Stimulated activated CD8-positive, alpha-beta memory T cell treated with anti-CD3 and anti-CD28 coated beads, Interleukin-4, amount 100 ng/mL, for 1 hour (primary cell): ENCODE measurements around the gene GCNA.

Source experiments
- DNase-seq, 2 donors: peaks; one replicate each; pipeline ENCODE4 v3.0.0-alpha.2; 2020; ENCODE audit warnings: low read depth in 2 of 2, low spot score in 1 of 2

The GCNA gene, protein sequence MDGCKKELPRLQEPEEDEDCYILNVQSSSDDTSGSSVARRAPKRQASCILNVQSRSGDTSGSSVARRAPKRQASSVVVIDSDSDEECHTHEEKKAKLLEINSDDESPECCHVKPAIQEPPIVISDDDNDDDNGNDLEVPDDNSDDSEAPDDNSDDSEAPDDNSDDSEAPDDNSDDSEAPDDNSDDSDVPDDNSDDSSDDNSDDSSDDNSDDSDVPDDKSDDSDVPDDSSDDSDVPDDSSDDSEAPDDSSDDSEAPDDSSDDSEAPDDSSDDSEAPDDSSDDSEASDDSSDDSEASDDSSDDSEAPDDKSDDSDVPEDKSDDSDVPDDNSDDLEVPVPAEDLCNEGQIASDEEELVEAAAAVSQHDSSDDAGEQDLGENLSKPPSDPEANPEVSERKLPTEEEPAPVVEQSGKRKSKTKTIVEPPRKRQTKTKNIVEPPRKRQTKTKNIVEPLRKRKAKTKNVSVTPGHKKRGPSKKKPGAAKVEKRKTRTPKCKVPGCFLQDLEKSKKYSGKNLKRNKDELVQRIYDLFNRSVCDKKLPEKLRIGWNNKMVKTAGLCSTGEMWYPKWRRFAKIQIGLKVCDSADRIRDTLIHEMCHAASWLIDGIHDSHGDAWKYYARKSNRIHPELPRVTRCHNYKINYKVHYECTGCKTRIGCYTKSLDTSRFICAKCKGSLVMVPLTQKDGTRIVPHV

DNA sequence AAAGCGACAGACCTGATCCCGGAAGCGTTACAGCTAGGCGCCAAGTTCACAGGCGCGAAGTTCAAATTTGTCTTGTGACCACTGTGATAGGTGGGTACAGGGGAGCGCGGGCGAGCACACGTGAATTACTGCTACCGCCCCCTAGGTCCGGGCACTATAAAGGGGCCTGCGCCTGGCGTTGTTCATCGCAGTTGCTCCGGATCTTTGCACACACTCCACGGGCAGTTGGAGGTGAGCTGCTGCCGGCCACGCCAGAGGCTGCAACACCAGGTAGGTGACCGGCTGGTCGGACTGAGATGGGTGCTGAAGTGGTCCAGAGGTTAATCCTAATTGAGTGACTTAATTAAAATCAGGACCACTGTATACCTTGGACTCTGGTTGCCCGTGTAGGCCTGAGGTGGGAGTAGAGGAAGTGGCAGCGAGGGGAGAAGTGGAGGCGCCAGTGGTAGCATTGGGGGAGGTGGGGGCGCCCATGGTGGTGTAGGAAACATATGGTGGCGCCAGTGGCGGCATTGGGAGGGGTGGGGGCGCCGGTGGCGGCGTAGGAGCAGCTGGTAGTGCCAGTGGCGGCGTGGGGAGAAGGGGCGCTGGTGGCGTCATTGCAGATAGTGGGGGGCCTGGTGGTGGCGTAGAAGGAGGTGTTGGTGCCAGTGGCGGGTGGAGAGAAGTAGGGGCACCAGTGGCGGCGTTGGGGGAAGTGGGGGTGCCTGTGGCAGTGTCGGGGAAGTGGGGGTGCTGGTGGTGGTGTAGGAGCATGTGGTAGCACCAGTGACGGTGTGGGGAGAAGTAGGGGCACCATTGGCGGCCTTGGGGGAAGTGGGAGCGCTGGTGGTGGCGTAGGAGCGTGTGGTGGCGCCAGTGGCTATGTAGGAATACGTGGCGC lies at the start of gene GCNA:
Gene GCNA (plus strand): TSS at position 185 of the 883 bp plus-strand sequence. CDS start 2,385 bp downstream, outside the sequence.
- DNase-seq, result no peak

DNA sequence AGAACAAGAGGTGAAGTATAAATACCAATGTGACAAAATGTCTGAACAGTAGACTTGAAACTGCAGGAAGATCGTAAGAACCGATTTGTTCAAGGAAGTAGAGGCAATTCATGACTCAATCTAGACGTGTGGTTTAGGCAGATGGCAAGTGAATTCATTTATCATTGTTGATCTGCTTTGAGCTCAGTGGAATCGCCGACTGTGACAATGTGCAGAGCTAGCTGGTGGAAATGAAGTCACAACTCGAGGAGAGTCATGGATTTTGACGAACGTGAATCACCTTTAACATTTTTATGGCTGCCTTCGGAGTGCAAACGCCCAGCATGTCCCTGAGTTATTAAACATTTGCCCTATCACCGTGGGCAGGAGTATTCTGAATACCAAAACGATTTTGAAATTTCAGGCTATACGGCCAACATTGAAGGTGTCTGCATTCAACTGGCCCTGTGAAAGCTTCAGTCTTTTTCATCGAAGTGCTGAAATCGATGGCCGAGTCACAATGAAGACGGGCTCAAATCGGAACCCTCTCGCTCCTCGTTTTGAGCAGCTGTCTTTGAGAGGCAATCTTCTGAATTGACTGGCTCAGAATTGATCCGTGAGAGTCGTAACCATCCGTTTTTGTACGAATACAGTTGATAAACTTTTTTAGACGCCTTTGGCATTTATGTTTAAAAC lies 46.0 kb upstream of the GCNA start:
- peak in 1 of 2 donors; percentile 25 for DNase-seq

DNA sequence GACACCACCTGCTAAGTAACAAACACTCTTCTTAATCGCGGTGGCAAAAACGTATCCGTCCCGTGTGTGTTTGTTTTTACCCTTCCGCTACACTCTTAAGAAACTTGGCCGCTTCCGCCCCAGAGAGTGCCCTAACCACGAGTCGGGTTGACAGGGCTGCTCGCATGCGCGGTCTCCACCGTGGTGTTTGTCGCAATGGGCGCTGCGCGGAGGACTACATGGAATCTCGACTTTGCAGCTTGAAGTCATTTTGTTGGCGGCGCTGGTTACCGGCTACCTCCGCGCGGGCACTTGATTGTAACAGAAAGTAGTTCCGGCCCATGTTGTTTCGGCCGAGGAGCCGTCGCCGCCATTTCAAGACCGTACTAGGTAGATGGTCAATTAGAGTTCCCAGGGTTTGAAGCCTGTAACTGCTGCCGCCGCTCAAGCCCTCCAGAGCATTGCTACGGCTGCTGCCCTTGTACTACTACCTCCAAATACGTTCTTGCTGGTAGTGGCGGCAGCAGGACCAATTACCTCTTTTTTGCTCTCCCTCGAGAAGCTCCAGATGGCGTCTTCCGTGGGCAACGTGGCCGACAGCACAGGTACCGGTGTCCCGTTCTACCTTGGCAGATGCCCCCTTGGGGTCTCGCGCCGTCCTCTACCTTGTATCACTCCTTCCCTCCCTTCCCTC lies 45.3 kb upstream of the GCNA start, which contains the start of gene OGT:
Gene OGT (plus strand): TSS at position 352 of the 673 bp plus-strand sequence. CDS start 196 bp downstream, at position 548.
- peak; percentile 77 to 87 for DNase-seq

DNA sequence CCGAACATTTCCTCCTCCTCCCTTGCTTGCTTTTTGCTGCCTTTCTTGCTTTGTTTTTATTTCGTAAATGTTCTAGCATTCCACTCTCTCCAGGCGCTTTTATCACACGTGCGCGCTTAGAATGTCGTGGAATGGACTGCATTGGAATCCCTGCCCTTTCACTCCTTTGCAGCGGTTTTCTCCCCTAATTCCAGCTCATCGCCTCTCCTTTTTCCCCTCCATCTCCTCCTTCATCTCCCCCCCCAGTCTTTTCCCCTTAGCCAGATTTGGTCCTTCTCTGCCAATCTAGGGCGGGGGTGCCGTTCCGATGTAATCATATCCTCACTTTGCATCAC lies 44.8 kb upstream of the GCNA start:
- DNase-seq, result no peak

DNA sequence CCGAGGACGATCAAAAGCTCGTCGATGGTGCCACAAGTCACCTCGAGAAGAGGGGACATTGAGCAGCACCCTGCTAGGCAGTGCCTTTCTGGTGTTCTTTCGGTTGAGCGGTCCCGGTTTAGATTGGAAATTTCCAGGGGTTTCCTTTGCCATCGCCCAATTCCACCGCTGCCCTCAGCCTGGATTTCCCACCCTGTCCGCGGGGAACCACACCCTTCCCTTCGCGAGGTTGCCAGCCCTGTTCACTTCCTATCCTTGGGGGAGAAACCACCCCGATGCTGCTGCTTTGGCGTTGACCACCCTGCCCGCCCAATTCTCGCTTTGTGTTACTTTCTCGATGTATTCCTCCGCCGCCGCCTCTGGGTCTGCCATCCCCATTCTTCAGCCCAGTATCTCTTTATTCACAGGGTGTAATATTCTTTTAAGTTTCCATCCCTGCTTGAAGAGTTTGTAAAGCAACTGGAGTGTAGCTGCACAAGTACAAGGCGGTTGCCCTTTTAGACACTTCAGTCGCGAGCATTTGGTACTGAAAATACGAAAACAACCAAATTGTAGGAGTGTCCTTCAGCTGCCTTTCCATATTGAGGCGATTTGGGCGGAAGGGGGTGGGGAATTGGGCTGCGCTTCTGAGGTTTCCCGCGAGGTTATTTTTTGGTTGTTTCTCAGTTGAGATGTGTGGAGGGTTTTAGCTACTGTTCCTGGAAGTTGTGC lies 44.2 kb upstream of the GCNA start:
- no peak for DNase-seq

DNA sequence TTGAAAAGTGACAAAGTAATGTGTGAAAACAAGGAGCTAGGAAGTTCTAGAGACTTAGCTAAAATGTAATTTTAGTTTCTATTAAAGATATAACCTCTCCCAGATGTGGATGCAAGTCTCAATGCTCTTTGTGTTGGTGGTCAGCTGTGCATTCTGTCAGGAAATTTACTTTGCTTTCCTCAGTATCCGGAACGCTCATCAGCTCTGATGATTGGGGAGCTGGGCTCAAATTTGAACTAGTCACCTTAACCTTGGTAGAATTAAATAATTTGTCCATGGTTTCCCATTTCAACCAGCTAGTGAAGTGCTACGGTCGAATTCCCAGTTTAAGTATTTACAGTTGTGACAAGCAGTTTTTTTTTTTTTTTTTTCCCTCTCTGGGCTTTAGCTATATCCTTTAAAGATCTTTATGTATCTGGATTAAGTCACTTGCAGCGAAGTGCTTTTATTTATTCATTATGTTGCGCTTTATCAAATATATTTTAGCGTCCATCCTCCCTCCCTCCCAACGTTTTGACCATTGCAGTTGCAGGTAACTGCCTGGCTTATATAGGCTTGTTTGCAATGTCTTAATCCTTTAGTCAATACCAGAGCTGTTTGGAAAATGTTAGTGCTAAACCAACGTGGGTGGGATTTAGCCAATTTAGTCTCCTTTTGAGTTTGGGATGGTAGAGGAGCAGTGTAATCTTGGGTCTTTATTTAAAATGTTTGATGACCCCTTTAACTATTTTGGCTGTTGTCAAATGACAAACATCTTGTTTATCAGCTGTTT lies 43.3 kb upstream of the GCNA start:
- no peak for DNase-seq

DNA sequence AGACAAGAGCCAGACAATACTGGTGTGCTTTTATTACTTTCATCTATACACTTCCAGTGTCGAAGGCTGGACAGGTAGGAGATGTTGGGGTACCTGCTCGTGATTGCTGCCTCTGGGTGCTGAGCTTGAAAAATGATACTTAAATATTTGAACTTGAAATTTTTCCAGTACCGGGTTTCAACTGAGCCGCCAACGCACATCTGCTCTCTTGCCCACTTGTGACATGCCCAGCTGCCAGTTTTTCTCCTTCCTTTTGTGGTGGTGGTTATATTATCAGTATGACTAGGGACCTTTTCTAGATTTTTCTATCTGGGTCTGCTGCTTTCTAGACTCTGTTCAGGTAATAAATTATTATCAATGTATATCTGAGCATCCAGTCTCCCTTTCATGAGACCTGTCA lies 42.0 kb upstream of the GCNA start:
- no peak for DNase-seq

DNA sequence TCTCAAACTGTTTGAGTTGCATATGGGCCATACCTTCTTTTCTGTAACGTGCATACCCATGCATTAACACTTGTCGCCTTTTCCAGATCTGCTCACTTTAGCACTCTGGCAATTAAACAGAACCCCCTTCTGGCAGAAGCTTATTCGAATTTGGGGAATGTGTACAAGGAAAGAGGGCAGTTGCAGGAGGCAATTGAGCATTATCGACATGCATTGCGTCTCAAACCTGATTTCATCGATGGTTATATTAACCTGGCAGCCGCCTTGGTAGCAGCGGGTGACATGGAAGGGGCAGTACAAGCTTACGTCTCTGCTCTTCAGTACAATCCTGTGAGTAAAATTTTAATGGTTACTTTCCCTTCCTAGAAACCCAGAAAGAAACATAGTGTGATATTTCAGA lies 40.5 kb upstream of the GCNA start:
- DNase-seq, result no peak

DNA sequence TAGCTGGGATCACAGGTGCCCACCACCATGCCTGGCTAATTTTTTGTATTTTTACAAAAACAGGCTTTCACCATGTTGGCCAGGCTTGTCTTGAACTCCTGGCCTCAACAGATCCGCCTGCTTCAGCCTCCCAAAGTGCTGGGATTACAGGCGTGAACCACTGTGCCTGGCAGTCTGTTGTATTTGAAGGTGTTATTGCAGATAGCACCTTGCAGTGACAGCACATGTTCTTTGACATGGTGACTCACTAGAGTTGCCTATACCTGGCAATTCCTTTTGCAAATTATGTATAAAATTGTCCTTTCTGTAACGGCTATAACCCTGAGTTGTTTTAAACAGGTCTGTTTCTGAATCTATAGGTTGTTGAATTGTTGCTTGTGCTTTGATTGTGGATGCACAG lies 37.4 kb upstream of the GCNA start:
- no peak for DNase-seq

DNA sequence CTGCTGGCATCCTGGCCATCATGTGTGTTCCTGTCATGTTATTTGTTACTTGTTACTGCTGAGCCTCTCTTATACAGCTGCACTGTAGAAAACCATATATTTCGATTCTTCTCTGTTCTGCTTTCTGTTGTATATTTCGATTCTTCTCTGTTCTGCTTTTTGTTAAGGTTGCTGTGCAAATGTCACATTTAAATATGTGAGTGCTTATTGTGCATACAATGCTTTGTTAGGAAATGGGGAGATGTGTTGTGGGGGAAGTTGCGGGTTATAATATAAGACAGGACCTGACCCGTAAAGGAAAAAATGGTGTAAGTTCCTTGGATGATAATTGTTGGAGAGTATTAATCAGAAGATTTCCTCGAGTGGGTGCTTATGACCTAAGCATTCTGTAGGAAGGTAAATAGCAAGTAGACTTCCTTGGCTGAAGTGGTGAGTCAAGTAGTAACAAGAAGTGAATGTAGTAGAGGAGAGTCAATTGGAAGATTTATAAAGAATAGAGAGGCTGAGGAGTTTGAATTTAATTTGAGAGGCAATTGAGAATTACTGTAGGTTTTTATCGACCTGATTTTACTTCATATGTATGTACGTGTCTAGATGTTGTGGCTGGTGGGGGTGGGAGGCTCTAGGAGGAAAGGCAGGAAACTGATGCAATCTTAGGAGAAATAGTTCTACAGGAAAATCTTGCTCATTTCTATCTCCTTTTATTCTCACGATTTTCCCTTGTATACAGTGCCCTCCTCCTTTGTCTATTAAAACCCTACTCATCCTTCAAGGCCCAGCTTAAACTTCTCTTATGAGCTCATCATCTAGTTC lies 36.8 kb upstream of the GCNA start:
- no peak for DNase-seq

DNA sequence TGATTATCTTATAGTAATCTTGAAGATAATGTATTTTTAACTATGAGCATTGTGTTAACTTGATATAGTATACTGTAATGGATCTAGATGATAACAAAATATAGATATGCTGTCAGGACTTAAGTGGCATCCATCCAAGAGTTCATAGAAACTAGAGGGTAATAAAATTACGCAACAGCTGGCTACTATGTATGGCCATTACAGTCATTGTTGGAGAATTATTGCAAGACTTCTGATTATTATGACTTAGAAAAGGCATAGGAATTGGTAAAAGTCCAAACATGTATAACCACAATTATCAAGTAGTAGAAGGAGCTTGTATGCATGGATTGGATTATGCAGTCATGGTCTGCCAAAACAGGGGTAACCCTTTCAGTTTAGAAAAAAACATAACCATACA lies 35.8 kb upstream of the GCNA start:
- DNase-seq, result no peak

DNA sequence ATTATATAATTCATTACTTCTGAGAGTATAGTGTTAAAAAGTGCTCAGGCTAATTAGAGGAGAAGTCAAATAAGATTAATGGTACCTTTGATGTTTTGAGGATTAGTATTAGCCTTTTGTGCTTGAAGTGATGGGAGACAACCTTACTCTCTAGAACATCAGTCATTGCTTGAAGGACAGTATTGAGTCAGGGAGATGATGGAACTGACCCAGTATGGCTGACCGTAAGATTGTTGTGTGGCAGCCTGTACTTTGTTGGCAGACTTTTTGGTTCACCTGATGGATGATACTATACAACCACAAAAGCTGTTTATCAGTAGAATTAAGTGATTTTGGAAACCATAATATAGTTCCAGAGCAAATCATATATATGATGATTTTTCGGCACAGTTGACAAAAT lies 35.4 kb upstream of the GCNA start:
- DNase-seq, result no peak

DNA sequence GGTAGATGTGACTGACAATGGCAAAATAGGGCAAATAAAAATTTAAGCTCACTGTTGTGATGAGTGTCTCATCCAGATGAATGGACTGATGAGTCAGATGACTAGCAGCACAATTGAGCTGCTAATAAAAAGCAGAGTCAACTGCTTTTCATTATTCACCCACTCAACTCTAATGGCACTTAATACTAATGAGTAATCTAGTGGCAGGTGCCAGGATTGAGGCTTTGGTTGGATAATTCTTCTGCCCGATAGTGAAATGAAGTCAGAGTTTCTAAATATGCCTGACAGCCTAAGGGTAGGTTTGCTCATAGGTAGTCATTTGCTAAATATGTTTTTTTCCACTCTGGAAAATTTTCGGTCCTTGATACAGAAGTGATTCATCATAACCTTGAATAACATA lies 34.9 kb upstream of the GCNA start:
- no peak for DNase-seq

DNA sequence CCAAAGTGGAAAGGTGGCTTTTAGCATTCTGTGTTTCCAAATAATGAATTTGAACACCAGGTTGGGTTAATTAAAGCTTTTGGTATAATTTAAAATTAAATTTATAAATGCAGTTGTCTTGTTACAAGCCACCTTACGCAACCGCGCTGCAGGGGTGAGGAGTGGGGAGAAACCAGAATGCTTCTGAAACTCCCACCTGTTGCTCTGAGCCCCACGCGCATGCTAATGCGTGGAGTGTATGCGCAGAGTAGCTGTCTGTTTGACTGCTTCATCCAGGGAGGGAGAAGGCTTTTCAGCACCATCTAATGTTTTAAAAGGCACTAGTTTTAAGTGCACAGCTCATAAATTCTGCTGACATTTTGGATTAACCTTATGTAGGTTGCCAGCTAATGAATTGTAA lies 32.9 kb upstream of the GCNA start:
- no peak for DNase-seq

DNA sequence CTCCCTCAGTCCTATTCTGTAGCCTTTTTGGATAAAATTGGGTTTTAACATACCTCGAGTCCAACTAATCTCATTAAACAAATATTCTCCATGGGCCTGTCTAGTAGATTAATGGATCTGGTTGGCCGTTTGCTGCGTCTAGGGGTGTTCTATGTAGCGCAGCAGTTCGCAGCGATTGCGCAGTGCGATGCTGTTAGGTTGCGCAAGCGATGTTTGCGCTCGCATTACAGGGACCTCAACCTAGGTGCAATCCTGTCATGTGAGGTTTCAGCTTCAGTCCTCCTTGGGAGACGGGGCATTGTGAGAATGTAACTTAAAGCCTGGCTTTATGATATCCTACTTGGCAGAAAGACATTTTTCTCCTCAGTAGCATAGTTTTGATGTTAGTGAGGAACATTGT lies 31.4 kb upstream of the GCNA start:
- DNase-seq, result no peak

DNA sequence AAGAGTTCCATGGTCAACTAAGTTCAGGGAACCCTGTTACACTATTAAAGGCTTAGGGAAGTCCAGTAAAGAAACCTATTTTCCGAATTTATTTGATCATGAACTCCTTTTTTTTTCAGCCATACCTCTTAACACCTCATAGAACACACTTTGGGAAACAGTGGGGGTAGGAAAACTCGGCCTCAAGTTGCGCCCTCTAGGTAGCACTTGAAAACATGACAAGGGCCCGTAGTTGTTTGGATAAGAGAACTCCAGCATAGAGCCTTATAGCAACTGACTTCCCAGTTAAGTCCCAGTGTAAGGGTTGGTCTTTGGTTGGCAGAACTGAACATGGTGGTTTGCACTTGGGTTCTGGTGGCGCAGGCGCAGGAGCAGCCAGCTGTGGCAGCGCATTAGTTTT lies 30.9 kb upstream of the GCNA start:
- DNase-seq, result no peak

DNA sequence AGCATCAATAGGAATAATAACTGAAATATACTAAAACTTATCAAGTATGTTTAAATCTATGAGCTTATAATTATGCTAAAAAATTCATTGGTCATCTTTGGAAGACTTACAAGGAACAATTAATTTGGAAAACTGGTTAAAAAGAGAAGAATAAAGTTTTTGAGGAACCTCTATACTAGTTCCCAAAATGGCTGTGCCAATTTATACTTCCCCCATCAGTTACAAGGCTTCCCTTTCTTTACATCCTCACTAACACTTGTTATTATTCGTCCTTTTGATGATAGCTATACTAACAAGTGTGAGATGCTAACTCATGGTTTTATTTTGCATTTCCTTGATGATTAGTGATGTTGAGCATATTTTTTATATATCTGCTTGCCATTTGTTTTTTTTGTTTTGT lies 28.3 kb upstream of the GCNA start:
- no peak for DNase-seq

DNA sequence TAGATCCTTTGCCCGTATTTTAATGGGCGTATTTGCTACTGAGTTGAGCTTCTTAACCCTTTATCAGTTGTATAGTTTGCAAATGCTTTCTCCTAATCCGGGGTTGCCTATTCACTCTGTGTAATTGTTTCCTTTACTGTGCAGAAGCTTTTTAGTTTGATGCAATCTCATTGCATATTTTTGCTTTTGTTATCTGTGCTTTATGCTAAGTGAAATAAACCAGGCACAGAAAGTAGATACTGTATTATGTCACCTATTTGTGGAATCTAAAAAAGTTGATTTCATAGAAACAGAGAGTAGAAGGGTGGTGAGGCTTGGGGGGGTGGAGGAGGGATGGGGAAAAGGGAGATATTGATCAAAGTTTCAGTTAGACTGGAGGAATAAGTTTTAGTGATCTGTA lies 27.7 kb upstream of the GCNA start:
- no peak for DNase-seq
